Esophagus squamous epithelium (tissue), 4 donors: ENCODE data around the gene SGSM2.

ENCODE experiments used
- POLR2A ChIP-seq, 4 donors: fragments of 450-650 bp; IDR thresholded peaks; one replicate each; pipeline ENCODE4 v1.6.1; 2017; ENCODE audit warnings: antibody characterized with exemption in 4 of 4, mild to moderate bottlenecking in 4 of 4, moderate library complexity in 3 of 4
- TF ChIP-seq, protein P1 (sequence below), 6 experiments: fragments of 450-650 bp in 4 of 6; fragments of 200-600 bp in 2 of 6; sonication (generic) in 2 of 6; IDR thresholded peaks; one replicate each; pipeline ENCODE4 v1.5.1; 2016 to 2019; ENCODE audit warnings: antibody characterized with exemption in 6 of 6, mild to moderate bottlenecking in 4 of 6, moderate library complexity in 4 of 6

DNA sequence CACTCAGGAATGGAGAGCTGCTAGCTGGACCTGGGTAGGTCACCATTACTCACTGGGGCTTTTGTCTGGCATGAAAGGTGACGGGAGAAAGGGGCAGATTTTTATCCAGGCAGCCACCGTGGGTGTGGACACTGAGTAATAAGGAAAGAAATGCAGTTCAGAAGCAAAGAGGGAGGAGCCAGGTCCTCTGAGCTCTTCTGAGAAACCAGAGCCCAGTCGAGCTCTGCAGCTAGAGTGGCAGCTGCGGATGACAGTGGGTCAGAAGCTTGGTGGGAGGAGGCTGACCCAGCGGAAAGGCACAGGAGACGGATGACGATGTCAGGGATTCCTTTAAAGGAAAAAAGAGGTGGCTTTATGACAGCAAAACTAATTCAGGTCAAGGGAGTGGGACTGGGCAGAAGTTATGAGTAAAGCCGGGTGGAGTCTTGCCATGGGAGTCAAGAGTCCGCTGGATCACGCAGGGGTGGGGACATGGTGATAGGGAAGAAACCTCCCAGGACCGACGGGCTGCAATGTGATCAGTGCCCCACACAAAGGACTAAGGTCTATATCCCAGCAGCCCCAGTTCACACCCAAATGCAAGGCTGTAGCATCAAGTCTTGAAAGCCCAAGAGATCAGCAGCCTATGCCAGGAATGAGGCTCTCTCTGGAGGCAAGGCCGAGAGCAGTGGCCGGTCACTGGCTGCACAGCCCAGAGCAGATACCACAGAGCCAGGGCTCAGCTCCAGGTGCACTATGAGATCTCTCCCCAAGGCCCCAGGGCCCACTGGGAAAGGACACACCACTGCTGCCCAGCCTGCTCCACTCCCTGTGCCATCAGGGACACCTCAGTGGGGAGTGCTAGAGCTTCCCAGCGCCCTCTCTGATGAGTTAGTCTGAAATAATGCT lies 69.8 kb downstream of the SGSM2 start:
- no peak for TF ChIP-seq POLR2A (IDR thresholded peaks at IDR 0.05)
- TF ChIP-seq, protein P1, sequence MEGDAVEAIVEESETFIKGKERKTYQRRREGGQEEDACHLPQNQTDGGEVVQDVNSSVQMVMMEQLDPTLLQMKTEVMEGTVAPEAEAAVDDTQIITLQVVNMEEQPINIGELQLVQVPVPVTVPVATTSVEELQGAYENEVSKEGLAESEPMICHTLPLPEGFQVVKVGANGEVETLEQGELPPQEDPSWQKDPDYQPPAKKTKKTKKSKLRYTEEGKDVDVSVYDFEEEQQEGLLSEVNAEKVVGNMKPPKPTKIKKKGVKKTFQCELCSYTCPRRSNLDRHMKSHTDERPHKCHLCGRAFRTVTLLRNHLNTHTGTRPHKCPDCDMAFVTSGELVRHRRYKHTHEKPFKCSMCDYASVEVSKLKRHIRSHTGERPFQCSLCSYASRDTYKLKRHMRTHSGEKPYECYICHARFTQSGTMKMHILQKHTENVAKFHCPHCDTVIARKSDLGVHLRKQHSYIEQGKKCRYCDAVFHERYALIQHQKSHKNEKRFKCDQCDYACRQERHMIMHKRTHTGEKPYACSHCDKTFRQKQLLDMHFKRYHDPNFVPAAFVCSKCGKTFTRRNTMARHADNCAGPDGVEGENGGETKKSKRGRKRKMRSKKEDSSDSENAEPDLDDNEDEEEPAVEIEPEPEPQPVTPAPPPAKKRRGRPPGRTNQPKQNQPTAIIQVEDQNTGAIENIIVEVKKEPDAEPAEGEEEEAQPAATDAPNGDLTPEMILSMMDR (IDR thresholded peaks at IDR 0.05): no peak
